A673 (cell line): Measurements from ENCODE around the gene CHRNA5. TPM values are rescaled to one million over a fixed set of nuclear protein-coding genes. Genes with fewer than 3 reads are reported as not detected.
A peak's percentile ranks its signal among the peaks of the same experiment; 100 is the strongest.
"Not testable (repeated sequence)": the region's sequence is repeated elsewhere in the genome, so short reads cannot be mapped to it uniquely, and the experiment has no call there.

Experiments
- BruUV-seq: library from RNA; stranded (reverse); fragments of 400-500 nt; replicated peaks from 2 replicates; lab custom pipeline; 2021; lab: Mats Ljungman, UMichigan
- CTCF ChIA-PET: fragments of 300-600 bp; sonication (Branson Sonifier 250); formaldehyde crosslinking; loops from one replicate; lab custom pipeline; 2022; ENCODE audit warnings: antibody characterized with exemption; lab: Charles Lee
- POLR2A ChIA-PET: fragments of 300-600 bp; sonication (Branson Sonifier 250); formaldehyde crosslinking; loops from one replicate; lab custom pipeline; 2022; ENCODE audit warnings: antibody characterized with exemption; ENCODE audit not compliant: low non-redundant PET; lab: Charles Lee
- DNase-seq: peaks from one replicate; pipeline ENCODE4 v3.0.0-alpha.2; 2015; ENCODE audit warnings: low spot score
- H3K27ac ChIP-seq: fragments of 200-600 bp; sonication (generic); 2 replicates; pipeline ENCODE4 v1.5.1; 2016; ENCODE audit warnings: mixed run types, low read depth, mild to moderate bottlenecking, mixed read lengths, antibody characterized with exemption, low read length; ENCODE audit not compliant: poor library complexity, severe bottlenecking
- H3K27me3 ChIP-seq: fragments of 200-600 bp; sonication (generic); replicated peaks from 2 replicates; pipeline ENCODE4 v1.6.1; 2017; ENCODE audit warnings: mixed run types, low read depth, mild to moderate bottlenecking, mixed read lengths, antibody characterized with exemption, low read length; ENCODE audit not compliant: insufficient read depth, poor library complexity
- H3K36me3 ChIP-seq: fragments of 200-600 bp; sonication (generic); 2 replicates; pipeline ENCODE4 v1.6.1; 2016; ENCODE audit warnings: mixed run types, mild to moderate bottlenecking, mixed read lengths, antibody characterized with exemption, low read length; ENCODE audit not compliant: insufficient read depth, poor library complexity, severe bottlenecking
- H3K4me1 ChIP-seq: fragments of 200-600 bp; sonication (generic); 2 replicates; pipeline ENCODE4 v1.6.1; 2017; ENCODE audit warnings: mixed run types, mild to moderate bottlenecking, mixed read lengths, antibody characterized with exemption, low read length; ENCODE audit not compliant: insufficient read depth, poor library complexity, severe bottlenecking
- H3K4me3 ChIP-seq: fragments of 200-600 bp; sonication (generic); 2 replicates; pipeline ENCODE4 v1.5.1; 2016; ENCODE audit warnings: low read depth, mixed run types, mild to moderate bottlenecking, mixed read lengths, low read length; ENCODE audit not compliant: poor library complexity, severe bottlenecking
- H3K9me3 ChIP-seq: fragments of 200-600 bp; sonication (generic); 2 replicates; pipeline ENCODE4 v1.6.1; 2016; ENCODE audit warnings: mixed run types, low read depth, mild to moderate bottlenecking, mixed read lengths, antibody characterized with exemption, low read length; ENCODE audit not compliant: poor library complexity, severe bottlenecking
- EZH2 ChIP-seq: fragments of 200-600 bp; sonication (generic); IDR thresholded peaks from 2 replicates; pipeline ENCODE4 v1.6.1; 2017; ENCODE audit warnings: borderline replicate concordance, low read depth, mild to moderate bottlenecking, mixed read lengths, antibody characterized with exemption, low read length; ENCODE audit not compliant: poor library complexity, severe bottlenecking
- intact Hi-C: fragments of 100-400 bp; cut with micrococcal nuclease; formaldehyde crosslinking; loops from one replicate; pipeline ENCODE4 v1.10.0; 2022; ENCODE audit not compliant: unreplicated experiment
- total RNA-seq: library from RNA; stranded (reverse); gene quantifications from 2 replicates; pipeline ENCODE4 v1.2.3, GENCODE V29; 2021
- TF ChIP-seq, protein P1 (sequence below): fragments of 300-800, 200-600 bp; sonication (generic); conservative IDR thresholded peaks from 2 replicates; pipeline ENCODE4 v1.5.1; 2017; ENCODE audit warnings: low read depth, mild to moderate bottlenecking, antibody characterized with exemption, low read length, moderate library complexity, mixed read lengths

Gene CHRNA5
- total RNA-seq, 1 experiment from 2014 or later = 19.1 TPM

DNA sequence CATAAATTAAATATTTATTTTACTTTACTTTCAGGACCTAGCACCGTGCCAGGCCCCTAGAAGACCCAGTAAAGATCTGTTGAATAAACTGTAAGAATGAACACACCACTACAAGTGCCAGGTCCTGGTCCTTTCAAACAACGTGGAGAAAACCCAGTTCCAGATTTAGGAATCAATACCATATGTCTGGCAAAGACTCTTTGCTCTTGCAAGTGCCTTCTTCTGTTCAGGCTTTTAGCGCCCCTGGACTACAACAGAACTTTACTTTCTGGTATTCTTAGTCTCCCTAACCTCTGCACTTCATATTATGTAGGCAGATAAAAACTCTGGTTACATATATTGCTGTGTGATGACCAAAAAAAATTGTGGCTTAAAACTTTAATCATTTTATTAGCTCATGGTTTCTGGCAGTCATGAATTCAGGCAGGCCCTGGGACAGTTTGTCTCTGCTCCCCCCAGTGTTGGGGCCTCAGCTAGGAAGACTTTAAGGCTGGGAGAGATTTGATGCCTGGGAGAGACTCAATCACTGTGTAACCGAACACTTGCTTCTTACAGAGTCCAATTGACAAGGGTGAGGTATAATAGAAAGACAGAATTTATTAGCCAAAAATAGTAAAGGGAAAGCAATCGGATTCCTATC, 27.9 kb upstream of the CHRNA5 start:
- intact Hi-C loops = no loop called here
- BruUV-seq = no TSS peak
- no peak overlapping the region for H3K27ac ChIP-seq
- H3K4me1 ChIP-seq = peaks cover 6% of the 10 kb centered on the region
- peaks cover 5% of the 10 kb centered on the region for H3K36me3 ChIP-seq
- POLR2A ChIA-PET = no interaction called here
- H3K4me3 ChIP-seq = no peak overlapping the region
- no peaks in the 10 kb centered on the region for H3K9me3 ChIP-seq
- CTCF ChIA-PET = interaction anchor here (0.5 kb wide), 1 partner anchor 1457 kb away, joined by 6 read pairs; no protein-coding TSS in a partner anchor
- H3K27me3 ChIP-seq = no peaks in the 10 kb centered on the region
- DNase-seq = no peak
- TF ChIP-seq, protein P1, sequence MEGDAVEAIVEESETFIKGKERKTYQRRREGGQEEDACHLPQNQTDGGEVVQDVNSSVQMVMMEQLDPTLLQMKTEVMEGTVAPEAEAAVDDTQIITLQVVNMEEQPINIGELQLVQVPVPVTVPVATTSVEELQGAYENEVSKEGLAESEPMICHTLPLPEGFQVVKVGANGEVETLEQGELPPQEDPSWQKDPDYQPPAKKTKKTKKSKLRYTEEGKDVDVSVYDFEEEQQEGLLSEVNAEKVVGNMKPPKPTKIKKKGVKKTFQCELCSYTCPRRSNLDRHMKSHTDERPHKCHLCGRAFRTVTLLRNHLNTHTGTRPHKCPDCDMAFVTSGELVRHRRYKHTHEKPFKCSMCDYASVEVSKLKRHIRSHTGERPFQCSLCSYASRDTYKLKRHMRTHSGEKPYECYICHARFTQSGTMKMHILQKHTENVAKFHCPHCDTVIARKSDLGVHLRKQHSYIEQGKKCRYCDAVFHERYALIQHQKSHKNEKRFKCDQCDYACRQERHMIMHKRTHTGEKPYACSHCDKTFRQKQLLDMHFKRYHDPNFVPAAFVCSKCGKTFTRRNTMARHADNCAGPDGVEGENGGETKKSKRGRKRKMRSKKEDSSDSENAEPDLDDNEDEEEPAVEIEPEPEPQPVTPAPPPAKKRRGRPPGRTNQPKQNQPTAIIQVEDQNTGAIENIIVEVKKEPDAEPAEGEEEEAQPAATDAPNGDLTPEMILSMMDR = no peak
- no peak for TF ChIP-seq EZH2

DNA sequence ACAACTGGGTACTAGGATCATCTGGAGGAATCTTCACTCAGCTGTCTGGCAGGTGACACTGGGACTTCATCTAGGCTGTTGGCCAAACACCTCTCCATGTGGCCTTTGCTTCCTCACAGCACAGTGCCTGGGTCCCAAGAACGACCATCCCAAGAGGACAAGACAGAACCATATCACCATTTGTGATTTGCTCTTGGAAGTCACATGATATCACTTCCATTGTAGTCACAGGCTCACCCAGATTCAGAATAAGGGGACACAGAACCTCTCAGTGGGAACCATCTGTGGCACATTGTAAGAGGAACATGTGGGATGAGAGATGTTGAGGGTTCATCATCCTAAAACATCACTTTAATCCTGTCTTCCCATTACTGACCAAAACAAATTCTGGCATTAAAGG, 27.0 kb upstream of the CHRNA5 start:
- intact Hi-C loops = no loop called here
- no peak for TF ChIP-seq EZH2
- TF ChIP-seq, protein P1 = no peak

DNA sequence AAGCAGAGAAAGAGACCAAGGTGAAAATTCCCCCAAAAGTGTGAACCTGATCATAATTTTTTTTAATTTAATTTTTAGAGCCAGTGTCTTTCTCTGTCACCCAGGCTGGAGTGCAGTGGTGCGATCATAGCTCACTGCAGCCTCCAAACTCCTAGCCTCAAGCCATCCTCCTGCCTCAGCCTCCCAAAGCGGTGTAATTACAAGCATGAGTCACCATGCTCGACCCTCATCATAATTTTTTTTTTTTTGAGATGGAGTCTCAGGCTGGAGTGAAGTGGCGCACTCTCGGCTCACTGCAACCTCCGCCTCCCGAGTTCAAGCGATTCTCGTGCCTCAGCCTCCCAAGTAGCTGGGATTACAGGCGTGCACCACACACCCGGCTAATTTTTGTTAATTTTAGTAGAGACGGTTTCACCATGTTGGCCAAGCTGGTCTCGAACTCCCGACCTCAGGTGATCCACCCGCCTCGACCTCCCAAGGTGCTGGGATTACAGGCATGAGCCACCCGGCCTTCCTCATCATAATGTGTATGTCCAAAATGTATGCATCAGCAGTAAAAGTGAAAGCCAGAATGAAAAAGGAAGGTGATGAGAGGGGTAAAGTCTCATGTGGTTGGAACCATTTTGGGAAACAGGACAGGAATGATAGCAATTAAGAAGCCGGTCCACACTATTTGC, 25.7 kb upstream of the CHRNA5 start:
- BruUV-seq = TSS peak; percentile 87
- intact Hi-C loops, POLR2A ChIA-PET, CTCF ChIA-PET, H3K9me3 ChIP-seq, H3K4me1 ChIP-seq, DNase-seq, H3K27me3 ChIP-seq: not testable (repeated sequence)
- Histone ChIP-seq H3K4me3 (peak overlapping the region; percentile 92), H3K36me3 (peaks cover 27% of the 10 kb centered on the region), H3K27ac (peak overlapping the region; percentile 99)

More for the DNA sequence above, 27.0 kb upstream of the CHRNA5 start:
- Histone ChIP-seq H3K9me3 (no peaks in the 10 kb centered on the region), H3K4me3 (no peak overlapping the region), H3K4me1 (peaks cover 6% of the 10 kb centered on the region), H3K27me3 (no peaks in the 10 kb centered on the region), H3K36me3 (peaks cover 15% of the 10 kb centered on the region), H3K27ac (no peak overlapping the region)
- CTCF ChIA-PET = no interaction called here
- BruUV-seq = no TSS peak
- no peak for DNase-seq
- POLR2A ChIA-PET = no interaction called here
